Caco-2 (cell line): ENCODE data around the gene SMAD1. TPM values are rescaled to one million over a fixed set of nuclear protein-coding genes. Genes with fewer than 3 reads are reported as not detected.

Experiments
- BruUV-seq: library from RNA; stranded (reverse); fragments of 400-500 nt; replicated peaks from 2 replicates; lab custom pipeline; 2021; lab: Mats Ljungman, UMichigan
- CTCF ChIA-PET: fragments of 300-600 bp; sonication (Branson Sonifier 250); formaldehyde crosslinking; loops from one replicate; lab custom pipeline; 2022; ENCODE audit warnings: antibody characterized with exemption; lab: Charles Lee
- POLR2A ChIA-PET: fragments of 300-600 bp; sonication (Branson Sonifier 250); formaldehyde crosslinking; loops from one replicate; lab custom pipeline; 2022; ENCODE audit warnings: antibody characterized with exemption; lab: Charles Lee
- DNase-seq, 2 experiments: peaks; one replicate each; pipeline versions ENCODE4 v3.0.0 to v3.0.0-alpha.2; 2020 to 2022
- H3K27me3 ChIP-seq: replicated peaks from 2 replicates; pipeline ENCODE4 v1.6.0; 2011; ENCODE audit warnings: low read length; ENCODE audit not compliant: control insufficient read depth, insufficient read depth
- H3K36me3 ChIP-seq: 2 replicates; pipeline ENCODE4 v1.5.1; 2011; ENCODE audit warnings: low read length; ENCODE audit not compliant: control insufficient read depth, insufficient read depth
- H3K4me1 ChIP-seq: fragments of 250-450 bp; sonication (Bioruptor Pico); 2 replicates; pipeline ENCODE4 v1.5.1; 2020; ENCODE audit warnings: mild to moderate bottlenecking
- H3K4me3 ChIP-seq: 2 replicates; pipeline ENCODE4 v1.5.1; 2011; ENCODE audit warnings: low read depth, mild to moderate bottlenecking, control low read depth, low read length
- H3K9me3 ChIP-seq: fragments of 250-450 bp; sonication (Bioruptor Pico); 2 replicates; pipeline ENCODE4 v1.5.1; 2020; ENCODE audit warnings: mild to moderate bottlenecking, moderate library complexity
- H3K27ac Mint-ChIP-seq: one replicate; pipeline ENCODE4 v1.8.0; 2022; ENCODE audit warnings: mixed read lengths; ENCODE audit not compliant: unreplicated experiment
- H3K27me3 Mint-ChIP-seq: one replicate; pipeline ENCODE4 v1.8.0; 2022; ENCODE audit warnings: mixed read lengths; ENCODE audit not compliant: insufficient read depth, unreplicated experiment
- H3K36me3 Mint-ChIP-seq: one replicate; pipeline ENCODE4 v1.8.0; 2022; ENCODE audit warnings: mild to moderate bottlenecking, mixed read lengths; ENCODE audit not compliant: insufficient read depth, unreplicated experiment
- H3K4me1 Mint-ChIP-seq: one replicate; pipeline ENCODE4 v1.8.0; 2022; ENCODE audit warnings: low read depth, mixed read lengths; ENCODE audit not compliant: unreplicated experiment
- H3K4me3 Mint-ChIP-seq: one replicate; pipeline ENCODE4 v1.8.0; 2022; ENCODE audit warnings: mild to moderate bottlenecking, moderate library complexity, mixed read lengths; ENCODE audit not compliant: unreplicated experiment
- H3K9me3 Mint-ChIP-seq: one replicate; pipeline ENCODE4 v1.8.0; 2022; ENCODE audit warnings: mixed read lengths; ENCODE audit not compliant: unreplicated experiment
- CTCF ChIP-seq, 2 experiments: fragments of 200-600 bp in 1 of 2; IDR thresholded peaks; 1 replicate in 1 of 2; 2 replicates in 1 of 2; pipeline versions ENCODE4 v1.5.1 to v1.8.0; 2011 to 2022; ENCODE audit warnings: antibody characterized with exemption in 1 of 2, control low read depth in 1 of 2, inconsistent platforms in 1 of 2, low read depth in 1 of 2, low read length in 1 of 2, mild to moderate bottlenecking in 1 of 2, moderate library complexity in 1 of 2; ENCODE audit not compliant: insufficient read depth in 1 of 2, severe bottlenecking in 1 of 2, unreplicated experiment in 1 of 2
- intact Hi-C: fragments of 100-400 bp; cut with micrococcal nuclease; formaldehyde crosslinking; loops from one replicate; pipeline ENCODE4 v1.10.0; 2022; ENCODE audit not compliant: unreplicated experiment
- total RNA-seq: library from RNA; stranded (reverse); gene quantifications from 2 replicates; pipeline ENCODE4 v1.2.3, GENCODE V29; 2022

SMAD1 gene
- total RNA-seq, 1 experiment from 2014 or later, result 4.9 TPM

DNA sequence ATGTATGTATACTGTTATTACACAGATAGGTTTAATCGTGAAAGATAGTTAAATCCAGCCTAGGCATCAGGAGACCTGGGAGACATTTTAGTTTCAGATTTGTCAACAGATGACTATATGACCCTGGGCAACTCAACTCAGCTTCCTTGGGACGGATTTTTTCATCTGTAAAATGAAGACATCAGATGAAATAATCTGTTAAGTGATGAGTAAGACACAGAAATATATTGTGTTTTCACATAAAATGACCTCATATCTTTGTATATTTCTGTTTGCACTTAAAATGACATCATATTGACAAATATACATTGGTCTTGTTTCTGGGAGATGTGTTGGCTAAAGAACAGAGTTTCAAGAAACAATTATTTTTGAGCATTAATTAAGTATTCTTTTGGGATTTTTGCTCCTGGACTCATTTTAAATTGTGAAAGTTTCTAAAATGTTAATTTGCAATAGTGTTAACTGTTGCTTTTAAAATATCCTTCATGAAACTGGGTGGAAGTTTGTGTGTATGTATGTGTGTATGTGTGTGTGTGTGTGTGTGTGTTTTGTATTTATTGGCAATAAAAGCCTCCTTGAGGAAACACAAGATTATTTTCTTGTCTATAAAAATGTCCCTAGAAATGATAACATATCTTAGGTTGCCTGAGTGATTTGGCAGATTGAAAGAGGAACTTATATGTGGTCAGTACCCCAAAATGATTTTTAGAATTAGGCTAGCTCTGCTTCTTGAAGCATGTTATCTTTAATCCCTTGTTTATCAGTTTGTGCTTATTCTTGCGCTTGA, 108.5 kb downstream of the SMAD1 start:
- BruUV-seq, result no TSS peak
- Mint-ChIP-seq H3K4me1 (no peaks in the 10 kb centered on the region), H3K27ac (no peak overlapping the region), H3K27me3 (peaks cover 7% of the 10 kb centered on the region), H3K9me3 (no peaks in the 10 kb centered on the region), H3K4me3 (no peak overlapping the region), H3K36me3 (no peaks in the 10 kb centered on the region)
- Histone ChIP-seq H3K4me3 (no peak overlapping the region), H3K9me3 (0 out of 2 replicates have a peak, but pooled peaks cover 2% of the 10 kb centered on the region), H3K27me3 (no peaks in the 10 kb centered on the region), H3K4me1 (no peaks in the 10 kb centered on the region), H3K36me3 (no peaks in the 10 kb centered on the region)
- ChIA-PET CTCF (no interaction called here), POLR2A (no interaction called here)
- intact Hi-C loops, result no loop called here
- no peak for TF ChIP-seq CTCF (IDR thresholded peaks at IDR 0.05; ENCODE audit: insufficient read depth in 1 of 2, low read depth in 1 of 2, low read length in 1 of 2, severe bottlenecking in 1 of 2, unreplicated experiment in 1 of 2)
- no peak for DNase-seq

DNA sequence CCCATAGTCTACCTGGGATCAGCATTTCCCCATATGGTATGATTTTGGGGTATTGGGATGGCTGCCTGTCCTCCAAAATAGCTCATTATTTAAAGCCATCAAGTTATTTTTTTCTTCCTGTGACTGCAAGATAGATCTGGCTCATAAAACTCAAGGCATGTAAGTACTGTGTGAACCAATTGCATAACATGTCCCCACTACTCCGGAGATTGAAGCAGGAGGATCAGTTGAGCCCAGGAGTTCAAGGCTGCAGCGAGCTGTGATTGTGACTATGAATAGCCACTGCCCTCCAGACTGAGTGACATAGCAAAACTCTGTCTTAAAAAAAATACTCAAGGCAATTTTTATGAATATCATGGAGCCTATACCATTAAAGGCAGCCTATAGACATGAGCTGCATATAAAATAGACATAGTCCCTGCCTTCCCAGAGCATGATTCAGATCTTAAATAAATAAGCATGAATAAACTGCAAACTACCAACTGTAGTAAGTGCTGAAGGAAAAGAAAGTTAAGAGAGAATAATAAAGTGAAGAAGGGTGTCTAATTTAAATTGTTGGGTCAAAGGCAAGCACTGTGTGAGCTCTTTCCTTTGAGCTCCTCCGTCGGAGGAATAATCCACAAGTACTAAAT, 120.6 kb downstream of the SMAD1 start:
- Mint-ChIP-seq H3K4me1 (no peaks in the 10 kb centered on the region), H3K27ac (no peak overlapping the region), H3K36me3 (no peaks in the 10 kb centered on the region), H3K4me3 (no peak overlapping the region), H3K27me3 (peaks cover 8% of the 10 kb centered on the region), H3K9me3 (no peaks in the 10 kb centered on the region)
- no TSS peak for BruUV-seq
- Histone ChIP-seq H3K27me3 (no peaks in the 10 kb centered on the region), H3K36me3 (no peaks in the 10 kb centered on the region), H3K4me1 (no peaks in the 10 kb centered on the region), H3K4me3 (no peak overlapping the region), H3K9me3 (no peaks in the 10 kb centered on the region)
- intact Hi-C loops, result no loop called here
- CTCF ChIA-PET, result no interaction called here
- DNase-seq, result no peak
- POLR2A ChIA-PET, result no interaction called here
- no peak for TF ChIP-seq CTCF (IDR thresholded peaks at IDR 0.05; ENCODE audit: insufficient read depth in 1 of 2, low read depth in 1 of 2, low read length in 1 of 2, severe bottlenecking in 1 of 2, unreplicated experiment in 1 of 2)

- CTCF ChIA-PET, result no interaction called here
- POLR2A ChIA-PET, result no interaction called here
Measured at GRCh38 chr4:145605941-145606340, 124.3 kb downstream of the SMAD1 start.

More at GRCh38 chr4:145605941-145606340, 124.3 kb downstream of the SMAD1 start:
- intact Hi-C loops, result no loop called here
- BruUV-seq, result no TSS peak
- no peak overlapping the region for H3K4me3 ChIP-seq
- no peaks in the 10 kb centered on the region for H3K9me3 ChIP-seq
- peaks cover 5% of the 10 kb centered on the region for H3K27me3 Mint-ChIP-seq
- no peak for TF ChIP-seq CTCF (IDR thresholded peaks at IDR 0.05; ENCODE audit: insufficient read depth in 1 of 2, low read depth in 1 of 2, low read length in 1 of 2, severe bottlenecking in 1 of 2, unreplicated experiment in 1 of 2)
- no peak overlapping the region for H3K4me3 Mint-ChIP-seq
- no peak for DNase-seq
- no peaks in the 10 kb centered on the region for H3K4me1 Mint-ChIP-seq
- H3K9me3 Mint-ChIP-seq, result no peaks in the 10 kb centered on the region
- H3K36me3 Mint-ChIP-seq, result no peaks in the 10 kb centered on the region
- no peaks in the 10 kb centered on the region for H3K27me3 ChIP-seq
- no peaks in the 10 kb centered on the region for H3K4me1 ChIP-seq
- no peaks in the 10 kb centered on the region for H3K36me3 ChIP-seq
- no peak overlapping the region for H3K27ac Mint-ChIP-seq

Other genes with a start within 250 kb of the SMAD1 start
- gene MMAA, start 137.5 kb downstream of the SMAD1 start, total RNA-seq, result 1.7 and 3.3 TPM in 2 replicates
- gene C4orf51, start 198.3 kb downstream of the SMAD1 start, total RNA-seq, result not detected in 2 replicates